ENCODE measurements around the gene TREX2.

DNA sequence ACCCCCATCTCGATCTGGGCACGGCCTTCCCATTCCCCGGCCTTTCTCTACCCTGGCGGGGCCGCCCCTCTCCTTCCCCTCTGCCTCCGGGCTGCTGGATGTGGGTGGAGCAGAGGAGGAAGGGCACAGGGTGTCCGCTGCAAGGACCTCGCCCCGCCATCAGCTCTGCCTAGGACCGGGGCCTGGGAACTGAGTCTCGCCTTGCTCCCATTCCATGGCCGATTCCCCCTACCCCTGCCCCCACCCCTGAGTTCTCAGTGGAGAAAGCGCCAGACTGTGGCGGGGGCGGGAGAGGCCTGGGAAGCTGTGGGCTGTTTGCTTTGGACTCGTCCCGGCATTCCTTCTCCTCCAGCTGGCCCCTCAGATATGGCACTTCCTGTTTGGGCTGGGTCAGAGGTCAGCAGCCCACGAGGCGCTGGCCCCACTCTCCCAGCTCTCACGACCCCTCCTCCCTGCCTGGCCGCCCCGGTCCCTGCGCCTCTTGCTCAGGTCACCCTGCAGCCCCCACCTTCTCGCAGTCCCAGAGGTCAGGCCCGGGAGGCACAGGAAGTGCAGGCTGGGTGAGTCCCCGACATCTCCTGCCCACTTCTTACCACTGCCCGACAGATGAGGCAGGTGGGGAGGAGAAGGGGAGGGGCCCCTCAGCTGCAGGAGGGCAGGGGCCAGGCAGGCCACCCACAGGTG is 42.5 kb upstream of the TREX2 start:
- TF ChIP-seq CTCF (IDR thresholded peaks at IDR 0.05) = no peak
- no peak for TF ChIP-seq POLR2A (IDR thresholded peaks at IDR 0.05)
